Jurkat, Clone E6-1 (cell line): ENCODE results near the gene BICD1.
A peak's percentile ranks its signal among the peaks of the same experiment; 100 is the strongest.
"Not testable (repeated sequence)": the region's sequence is repeated elsewhere in the genome, so short reads cannot be mapped to it uniquely, and the experiment has no call there.

ENCODE experiments used
- DNase-seq: peaks from one replicate; pipeline ENCODE4 v3.0.0-alpha.2; 2011; ENCODE audit warnings: low read depth, low spot score
- H3K4me3 ChIP-seq: 2 replicates; pipeline ENCODE4 v1.5.1; 2011; ENCODE audit warnings: mild to moderate bottlenecking, low read length, control low read depth, moderate library complexity

Gene BICD1

GRCh38 chr12:32257695-32258496 is 151.2 kb downstream of the BICD1 start:
- DNase-seq, result no peak
- no peak overlapping the region for H3K4me3 ChIP-seq

- no peak for DNase-seq
Measured at GRCh38 chr12:32260696-32261095, 154.0 kb downstream of the BICD1 start.

GRCh38 chr12:32261638-32262037 is 155.0 kb downstream of the BICD1 start:
- H3K4me3 ChIP-seq, result no peak overlapping the region
- DNase-seq, result peak; percentile 44

More at GRCh38 chr12:32260696-32261095, 154.0 kb downstream of the BICD1 start:
- H3K4me3 ChIP-seq, result no peak overlapping the region

DNA sequence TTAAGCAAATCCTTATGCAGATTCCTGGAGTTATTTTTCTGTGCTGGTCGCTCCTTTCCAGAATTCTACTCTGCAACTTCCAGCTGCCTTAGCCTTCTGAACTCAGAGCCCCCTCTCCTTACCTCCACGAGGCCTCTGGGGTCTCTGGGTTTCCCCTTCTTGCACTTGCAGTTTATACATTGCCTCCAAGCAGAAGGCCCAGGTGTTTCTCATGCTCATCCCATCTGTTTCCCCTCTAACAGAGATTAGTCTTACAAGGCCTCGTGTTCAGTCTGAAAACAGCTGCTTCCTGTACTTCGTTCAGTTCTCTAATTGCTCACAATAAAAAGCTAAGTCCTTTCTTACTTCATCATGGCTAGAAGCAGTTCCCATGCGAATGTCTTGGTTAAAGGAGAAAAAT is 158.3 kb downstream of the BICD1 start:
- DNase-seq, result peak; percentile 90
- no peak overlapping the region for H3K4me3 ChIP-seq

DNA sequence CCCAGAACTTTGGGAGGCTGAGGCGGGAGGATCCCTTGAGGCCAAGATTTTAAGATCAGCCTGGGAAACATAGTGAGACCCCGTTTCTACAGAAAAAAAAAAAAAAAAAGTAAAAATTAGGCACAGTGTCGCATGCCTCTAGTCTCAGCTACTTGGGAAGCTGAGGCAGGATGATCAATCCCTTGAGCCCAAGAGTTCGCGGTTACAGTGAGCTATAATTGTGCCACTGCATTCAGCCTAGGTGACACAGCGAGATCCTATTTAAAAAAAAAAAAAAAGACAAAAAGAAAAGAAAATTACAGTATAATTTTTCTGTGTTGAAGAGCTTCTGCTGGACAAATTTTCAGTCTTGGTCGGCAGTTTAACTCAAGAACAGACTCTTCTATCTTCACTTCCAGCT is 158.8 kb downstream of the BICD1 start:
- no peak overlapping the region for H3K4me3 ChIP-seq
- no peak for DNase-seq

DNA sequence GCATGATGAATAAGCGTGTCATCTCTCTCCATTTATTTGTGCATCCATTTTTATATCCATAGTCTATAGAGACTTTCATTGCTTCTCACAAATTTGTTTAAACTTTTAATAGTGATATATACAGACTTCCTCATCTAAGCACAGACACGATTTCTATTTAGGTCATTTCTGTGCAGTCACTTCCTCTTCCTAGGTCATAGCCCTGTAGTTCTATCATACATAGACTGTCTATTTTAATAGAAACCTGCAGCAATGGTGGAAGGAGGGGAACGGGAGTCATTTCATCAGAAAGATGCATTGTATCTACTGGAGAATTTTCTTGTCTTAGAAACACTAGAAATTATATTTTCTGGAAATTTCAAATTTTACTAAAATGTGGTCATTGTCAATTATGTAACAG is 159.3 kb downstream of the BICD1 start:
- no peak overlapping the region for H3K4me3 ChIP-seq
- no peak for DNase-seq

GRCh38 chr12:32266756-32267155 is 160.1 kb downstream of the BICD1 start:
- no peak overlapping the region for H3K4me3 ChIP-seq
- DNase-seq, result no peak

DNA sequence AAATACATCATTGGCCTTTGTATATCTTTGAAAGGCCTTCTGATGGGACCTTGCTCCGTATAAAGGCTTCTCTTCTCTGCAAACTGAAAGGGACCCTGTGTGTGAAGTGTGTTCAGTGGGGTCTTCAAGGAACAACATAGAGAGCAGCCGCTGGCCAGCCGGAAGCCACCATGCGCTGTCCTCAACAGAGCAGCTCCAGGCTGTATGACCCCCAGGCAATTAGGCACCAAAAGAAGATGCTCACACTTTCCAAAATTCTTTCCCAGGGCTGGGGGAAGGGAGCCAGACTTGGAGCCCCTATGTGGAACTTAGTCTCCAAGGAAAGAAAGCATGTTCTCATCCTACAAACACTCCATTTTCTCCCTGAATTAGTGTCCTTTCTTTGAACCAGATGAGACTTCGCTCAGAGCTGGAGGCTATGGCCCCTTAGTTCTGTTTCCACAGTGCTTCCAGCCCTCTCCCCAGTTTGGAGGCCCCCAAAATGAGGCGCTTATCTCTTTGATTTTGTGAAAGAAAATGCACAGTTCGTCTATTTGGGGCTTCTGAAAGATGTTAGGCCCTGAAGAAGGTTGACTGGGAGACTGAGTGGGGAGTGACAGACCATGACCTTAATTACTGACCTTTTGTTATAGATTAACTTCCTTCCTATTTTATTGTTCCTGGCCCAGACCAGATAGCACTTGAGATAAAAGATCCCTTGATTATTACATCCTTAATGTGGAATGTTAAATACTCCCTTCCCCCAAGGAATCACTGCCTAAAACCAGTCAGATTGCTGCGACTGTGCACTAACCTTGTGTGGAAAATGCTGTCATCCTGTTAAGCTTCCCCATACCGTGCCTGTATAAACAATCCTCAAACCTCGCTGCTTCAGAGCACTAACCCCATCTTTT is 164.4 kb downstream of the BICD1 start:
- no peak overlapping the region for H3K4me3 ChIP-seq
- no peak for DNase-seq

GRCh38 chr12:32272465-32272864 is 165.8 kb downstream of the BICD1 start:
- no peak overlapping the region for H3K4me3 ChIP-seq
- DNase-seq, result no peak

- no peak overlapping the region for H3K4me3 ChIP-seq
- DNase-seq, result no peak
Measured at GRCh38 chr12:32273063-32273522, 166.4 kb downstream of the BICD1 start.

- H3K4me3 ChIP-seq, result no peak overlapping the region
Measured at GRCh38 chr12:32273712-32274111, 167.1 kb downstream of the BICD1 start.

DNA sequence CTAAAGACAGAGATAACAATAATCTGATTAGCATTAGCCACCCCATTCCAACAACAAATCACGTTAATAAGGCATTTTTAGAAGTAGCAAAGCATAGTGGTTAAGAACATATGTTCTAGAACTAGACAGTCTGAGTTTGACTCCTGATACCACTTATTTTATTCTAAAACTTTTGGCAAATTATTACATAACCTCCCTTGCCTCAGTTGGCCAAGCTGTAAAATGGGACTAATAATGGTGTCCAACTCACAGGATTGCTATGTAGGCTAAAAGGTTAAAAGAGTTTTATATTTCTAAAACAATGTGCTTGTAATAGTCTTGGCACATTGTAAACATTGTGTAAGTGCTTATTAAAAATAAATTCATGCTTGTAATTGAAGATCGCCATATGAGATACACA is 168.0 kb downstream of the BICD1 start:
- no peak for DNase-seq
- no peak overlapping the region for H3K4me3 ChIP-seq

More at GRCh38 chr12:32273712-32274111, 167.1 kb downstream of the BICD1 start:
- peak; percentile 46 for DNase-seq

GRCh38 chr12:32275520-32275919 is 168.9 kb downstream of the BICD1 start:
- DNase-seq, H3K4me3 ChIP-seq: not testable (repeated sequence)

- no peak for DNase-seq
- H3K4me3 ChIP-seq, result no peak overlapping the region
Measured at GRCh38 chr12:32277774-32278173, 171.1 kb downstream of the BICD1 start.

DNA sequence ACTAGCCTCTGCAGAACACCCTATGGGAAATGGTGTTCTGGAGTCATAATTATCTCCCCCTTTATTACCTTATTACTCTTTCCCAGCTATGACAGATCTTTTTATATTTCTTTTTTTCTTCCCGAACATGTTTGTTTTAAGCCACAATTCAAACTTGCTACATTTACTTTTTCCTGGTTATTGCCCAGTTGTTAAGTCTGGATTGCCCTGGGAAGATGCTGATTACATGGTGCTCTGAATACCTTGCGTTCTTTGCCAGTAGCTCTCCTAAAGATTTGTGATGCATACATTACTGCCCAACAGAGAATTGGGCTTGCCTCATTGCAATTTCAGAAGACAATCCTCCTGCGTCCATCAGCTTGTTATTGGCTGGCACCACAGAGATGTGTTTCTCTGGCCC is 174.5 kb downstream of the BICD1 start:
- no peak for DNase-seq
- no peak overlapping the region for H3K4me3 ChIP-seq

- DNase-seq, result no peak
- H3K4me3 ChIP-seq, result no peak overlapping the region
Measured at GRCh38 chr12:32284561-32284960, 177.9 kb downstream of the BICD1 start.

- DNase-seq, result no peak
- H3K4me3 ChIP-seq, result no peak overlapping the region
Measured at GRCh38 chr12:32285021-32285420, 178.4 kb downstream of the BICD1 start.

- DNase-seq, result no peak
- H3K4me3 ChIP-seq, result no peak overlapping the region
Measured at GRCh38 chr12:32285489-32285888, 178.8 kb downstream of the BICD1 start.

DNA sequence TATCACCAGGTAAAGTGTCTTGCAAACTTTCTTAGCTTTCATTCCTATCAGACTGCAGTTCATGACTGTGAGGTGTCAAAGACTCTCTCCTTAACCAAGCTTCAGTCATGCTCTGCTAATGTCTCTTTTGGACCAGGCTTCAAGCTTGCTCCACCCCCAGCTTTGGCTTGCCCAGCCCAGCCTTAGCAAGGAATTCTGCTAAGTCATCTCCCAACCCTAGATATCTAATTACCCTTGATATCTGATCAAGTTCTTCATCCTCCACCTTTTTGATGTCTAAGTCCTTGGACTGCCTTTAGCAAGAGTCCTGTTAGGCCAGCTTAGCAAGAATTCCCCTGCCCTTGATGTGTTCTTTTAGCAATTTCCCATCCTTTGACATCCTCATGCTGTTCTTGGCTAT is 183.8 kb downstream of the BICD1 start:
- DNase-seq, result no peak

DNA sequence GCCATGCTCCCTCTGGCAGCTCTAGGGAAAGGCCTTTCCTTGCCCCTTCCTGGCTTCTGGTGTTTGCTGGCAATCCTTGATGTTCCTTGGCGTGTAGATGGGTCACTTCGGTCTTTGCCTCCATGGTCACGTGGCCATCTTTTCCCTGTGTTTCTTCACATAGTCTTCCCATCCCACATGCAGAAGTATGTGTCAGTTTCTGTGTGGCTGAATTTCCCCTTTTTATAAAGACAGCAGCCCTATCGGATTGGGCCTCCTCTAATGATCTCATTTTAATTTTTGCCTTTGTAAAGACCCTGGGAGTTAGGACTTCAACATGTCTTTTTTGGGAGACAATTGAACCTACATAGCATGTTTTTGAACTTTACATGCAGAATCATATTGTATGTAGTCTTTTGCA is 185.5 kb downstream of the BICD1 start:
- no peak for DNase-seq
- H3K4me3 ChIP-seq, result no peak overlapping the region

More for the DNA sequence above, 183.8 kb downstream of the BICD1 start:
- H3K4me3 ChIP-seq, result no peak overlapping the region
